Frontal cortex (tissue), 4 donors: ENCODE results near the gene NTM. TPM values are rescaled to one million over a fixed set of nuclear protein-coding genes. Genes with fewer than 3 reads are reported as not detected.

Experiments used
- DNase-seq, 2 donors: peaks; one replicate each; pipeline ENCODE4 v3.0.0; 2012; ENCODE audit warnings: low spot score in 2 of 2
- FAIRE-seq: peaks from 2 replicates; lab custom pipeline; 2012; peaks lifted over from hg19 to GRCh38; lab: Jason Lieb, UNC
- total RNA-seq: library from RNA; depleted of rRNA; stranded (reverse); fragments of >200 nt; gene quantifications from one replicate; pipeline ENCODE4 v1.2.3, GENCODE V29; 2014
- donor health status: control.
- donor health status: control.
- donor health status: control.

NTM gene
- total RNA-seq, 1 donor from 2014 or later, result 119 TPM

GRCh38 chr11:132158091-132158490 lies 787.7 kb downstream of the NTM start:
- FAIRE-seq, result no peak

GRCh38 chr11:132158696-132159095 lies 788.3 kb downstream of the NTM start:
- FAIRE-seq (no peak), DNase-seq (no peak)

More at GRCh38 chr11:132158091-132158490, 787.7 kb downstream of the NTM start:
- DNase-seq, result no peak

GRCh38 chr11:132161403-132162078 lies 791.1 kb downstream of the NTM start:
- FAIRE-seq, result no peak
- DNase-seq, result no peak

GRCh38 chr11:132168344-132168981 lies 798.0 kb downstream of the NTM start:
- DNase-seq, result no peak
- no peak for FAIRE-seq

- FAIRE-seq, result no peak
- DNase-seq, result no peak
Observed at GRCh38 chr11:132171031-132171430, 800.6 kb downstream of the NTM start.

GRCh38 chr11:132174362-132175255 lies 804.2 kb downstream of the NTM start:
- no peak for DNase-seq
- no peak for FAIRE-seq

- no peak for FAIRE-seq
- no peak for DNase-seq
Observed at GRCh38 chr11:132177106-132177505, 806.7 kb downstream of the NTM start.

- DNase-seq (no peak), FAIRE-seq (no peak)
Observed at GRCh38 chr11:132184079-132184478, 813.7 kb downstream of the NTM start.

GRCh38 chr11:132185726-132186592 lies 815.5 kb downstream of the NTM start:
- DNase-seq, result no peak
- FAIRE-seq, result no peak

GRCh38 chr11:132186699-132187098 lies 816.3 kb downstream of the NTM start:
- DNase-seq, result no peak
- FAIRE-seq, result no peak

GRCh38 chr11:132187386-132187785 lies 817.0 kb downstream of the NTM start:
- no peak for FAIRE-seq
- DNase-seq, result no peak

- no peak for FAIRE-seq
- no peak for DNase-seq
Observed at GRCh38 chr11:132187814-132188213, 817.4 kb downstream of the NTM start.

GRCh38 chr11:132196928-132197327 lies 826.5 kb downstream of the NTM start:
- FAIRE-seq, result no peak
- no peak for DNase-seq

- FAIRE-seq, result no peak
- DNase-seq, result no peak
Observed at GRCh38 chr11:132200353-132200936, 830.0 kb downstream of the NTM start.

GRCh38 chr11:132202621-132203020 lies 832.2 kb downstream of the NTM start:
- DNase-seq (no peak), FAIRE-seq (no peak)

GRCh38 chr11:132205006-132205405 lies 834.6 kb downstream of the NTM start:
- FAIRE-seq, result no peak
- DNase-seq, result no peak

GRCh38 chr11:132205496-132205895 lies 835.1 kb downstream of the NTM start:
- no peak for DNase-seq
- FAIRE-seq, result no peak

- DNase-seq, result no peak
- no peak for FAIRE-seq
Observed at GRCh38 chr11:132206993-132207392, 836.6 kb downstream of the NTM start.

GRCh38 chr11:132208477-132209055 lies 838.2 kb downstream of the NTM start:
- no peak for DNase-seq
- no peak for FAIRE-seq
